ENCODE measurements around the gene GPRC5A.

GRCh38 chr12:12951504-12951903 lies 60.1 kb downstream of the GPRC5A start:
- no peak for TF ChIP-seq CTCF (conservative IDR thresholded peaks at IDR 0.05; ENCODE audit: low read depth in 2 of 2)
- no peak for TF ChIP-seq POLR2AphosphoS5 (IDR thresholded peaks at IDR 0.05; ENCODE audit: low read depth)
- no peak for TF ChIP-seq REST (IDR thresholded peaks at IDR 0.05; ENCODE audit: unreplicated experiment)
- no peak for TF ChIP-seq EZH2phosphoT487 (IDR thresholded peaks at IDR 0.05; ENCODE audit: unreplicated experiment)
- no peak for TF ChIP-seq ZNF331 (CRISPR knock-in tag; IDR thresholded peaks at IDR 0.05; ENCODE audit: low read depth)
- TF ChIP-seq JUNB (IDR thresholded peaks at IDR 0.05; ENCODE audit: unreplicated experiment): no peak
- TF ChIP-seq EZH2 (IDR thresholded peaks at IDR 0.05; ENCODE audit: low read depth, unreplicated experiment): no peak
- no peak for TF ChIP-seq ZNF114 (CRISPR knock-in tag; IDR thresholded peaks at IDR 0.05)
- TF ChIP-seq STAT1 (IDR thresholded peaks at IDR 0.05; ENCODE audit: unreplicated experiment): no peak
- TF ChIP-seq ETS1 (IDR thresholded peaks at IDR 0.05): no peak
- no peak for TF ChIP-seq ZNF462 (CRISPR knock-in tag; IDR thresholded peaks at IDR 0.05)

Measured in GM23338 (cell line).